Fibroblast of villous mesenchyme (primary cell): ENCODE data around the gene MAP7. TPM values are rescaled to one million over a fixed set of nuclear protein-coding genes. Genes with fewer than 3 reads are reported as not detected.
A peak's percentile ranks its signal among the peaks of the same experiment; 100 is the strongest.

Source experiments
- DNase-seq: peaks from one replicate; pipeline ENCODE4 v3.0.0-alpha.2; 2010; ENCODE audit warnings: low read depth
- H3K4me3 ChIP-seq: 2 replicates; pipeline ENCODE4 v1.5.1; 2011; ENCODE audit warnings: low read depth, mild to moderate bottlenecking, low read length
- CTCF ChIP-seq: IDR thresholded peaks from 2 replicates; pipeline ENCODE4 v1.5.1; 2012; ENCODE audit warnings: low read depth, mild to moderate bottlenecking, low read length; ENCODE audit not compliant: insufficient read depth
- total RNA-seq: library from RNA; depleted of rRNA; stranded (reverse); fragments of >200 nt; gene quantifications from 2 replicates; pipeline ENCODE4 v1.2.3, GENCODE V29; 2012

Gene MAP7
- total RNA-seq, 1 donor, result 1.3 TPM

DNA sequence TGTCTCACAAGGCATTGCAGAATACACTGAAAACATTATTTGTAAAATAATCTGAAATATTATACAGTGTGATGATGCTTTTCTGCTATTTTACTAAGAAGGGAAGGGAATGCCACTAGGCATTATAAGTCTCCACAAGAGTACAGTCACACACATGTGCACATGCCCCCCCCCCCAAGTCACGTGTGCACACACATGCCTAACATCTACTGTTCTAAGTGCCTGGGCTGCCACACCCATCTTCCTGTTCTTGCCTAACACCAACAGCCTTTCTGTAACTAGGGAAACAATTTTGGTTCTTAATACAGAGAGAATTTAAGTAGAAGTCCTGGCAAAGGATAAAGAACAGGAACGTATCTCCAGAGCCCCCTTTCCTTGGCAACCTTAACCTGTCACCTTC is 202.4 kb downstream of the MAP7 start:
- no peak for TF ChIP-seq CTCF
- no peak overlapping the region for H3K4me3 ChIP-seq
- peak; percentile 20 for DNase-seq

GRCh38 chr6:136345145-136345544 is 205.1 kb downstream of the MAP7 start:
- no peak for DNase-seq
- TF ChIP-seq CTCF, result no peak
- H3K4me3 ChIP-seq, result no peak overlapping the region

DNA sequence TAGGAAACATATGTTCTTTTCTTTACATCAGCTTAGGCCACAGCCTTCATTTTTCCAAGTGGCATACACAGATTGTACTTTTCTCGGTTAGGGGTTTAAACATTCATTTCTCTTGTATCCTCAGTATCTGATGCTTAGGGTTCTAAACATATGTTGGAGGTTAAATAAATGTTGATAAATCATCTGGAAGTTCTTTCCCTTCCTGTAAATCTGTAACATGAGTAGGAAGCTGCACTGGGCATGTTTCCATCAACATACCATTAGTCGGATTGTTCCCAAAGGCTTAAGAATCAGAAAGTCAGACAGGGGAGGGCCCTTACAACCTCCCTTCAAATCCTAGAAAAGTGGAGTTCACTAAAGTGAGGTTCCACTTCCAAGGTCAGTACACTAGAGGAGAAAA is 205.8 kb downstream of the MAP7 start:
- peak; percentile 49 for DNase-seq
- H3K4me3 ChIP-seq, result no peak overlapping the region
- TF ChIP-seq CTCF, result no peak

DNA sequence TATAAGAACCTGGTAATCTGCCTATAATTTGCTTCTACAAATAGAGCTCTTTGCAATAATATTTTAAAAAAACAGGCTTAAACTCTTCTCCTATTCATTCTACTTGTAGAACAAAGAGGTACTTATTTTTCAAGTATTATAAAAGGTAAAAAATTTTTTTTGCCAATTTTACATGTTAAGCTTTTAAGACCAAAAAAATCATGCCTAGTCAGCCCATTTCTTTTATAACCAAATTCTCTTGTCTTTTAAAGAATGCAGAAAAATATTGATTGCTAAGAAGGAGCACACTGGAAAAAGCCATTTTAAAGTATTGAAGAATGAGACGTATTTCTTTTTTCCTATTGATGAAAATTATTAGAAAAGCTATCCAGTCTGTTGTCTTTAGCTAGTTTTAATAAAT is 206.5 kb downstream of the MAP7 start:
- TF ChIP-seq CTCF, result no peak
- no peak overlapping the region for H3K4me3 ChIP-seq
- DNase-seq, result no peak

DNA sequence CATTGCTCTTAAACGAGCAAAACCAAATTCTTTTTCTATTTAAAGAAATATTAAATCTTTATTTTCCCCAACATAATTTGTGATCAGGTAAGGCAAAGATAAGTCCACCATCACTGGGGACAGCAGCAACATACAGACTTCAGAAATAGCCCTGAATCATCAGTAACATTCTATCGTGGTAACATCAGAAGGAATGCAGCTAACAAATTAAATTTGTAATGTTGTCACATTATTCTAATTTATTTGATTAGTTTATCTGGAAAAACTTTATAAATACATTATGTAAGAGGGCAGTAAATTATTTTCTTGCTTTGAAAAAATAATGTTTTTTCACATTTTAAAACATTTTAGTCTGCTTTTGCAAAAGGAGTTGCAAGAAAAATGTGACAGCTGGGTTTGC is 206.9 kb downstream of the MAP7 start:
- H3K4me3 ChIP-seq, result no peak overlapping the region
- no peak for DNase-seq
- no peak for TF ChIP-seq CTCF

DNA sequence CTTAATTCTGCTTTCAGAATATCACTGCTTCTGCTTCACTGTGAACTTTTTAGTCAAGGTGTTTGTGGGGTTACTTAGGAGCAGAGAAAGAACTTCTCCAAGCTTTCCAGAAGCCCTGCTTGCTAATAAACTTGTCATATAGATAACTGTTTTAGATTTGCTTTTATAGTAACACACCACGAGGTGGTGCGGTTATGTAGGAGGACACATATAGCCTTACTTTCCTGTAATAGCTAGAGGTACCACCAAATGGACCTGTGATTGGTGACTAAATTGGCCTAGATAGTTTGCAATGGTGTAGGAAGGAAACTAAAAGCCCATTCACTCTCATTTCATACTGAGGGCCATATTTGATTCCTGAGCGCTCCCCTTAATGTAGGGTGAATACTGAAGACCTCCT is 208.3 kb downstream of the MAP7 start:
- H3K4me3 ChIP-seq, result no peak overlapping the region
- peak; percentile 8 for TF ChIP-seq CTCF
- peak; percentile 26 for DNase-seq

GRCh38 chr6:136341367-136341766 is 208.9 kb downstream of the MAP7 start:
- no peak for DNase-seq
- no peak for TF ChIP-seq CTCF
- no peak overlapping the region for H3K4me3 ChIP-seq
